ENCODE data around the gene ORAI2. TPM values are rescaled to one million over a fixed set of nuclear protein-coding genes. Genes with fewer than 3 reads are reported as not detected.

Gene ORAI2
- total RNA-seq, 1 donor from 2014 or later = 33.7 TPM

DNA sequence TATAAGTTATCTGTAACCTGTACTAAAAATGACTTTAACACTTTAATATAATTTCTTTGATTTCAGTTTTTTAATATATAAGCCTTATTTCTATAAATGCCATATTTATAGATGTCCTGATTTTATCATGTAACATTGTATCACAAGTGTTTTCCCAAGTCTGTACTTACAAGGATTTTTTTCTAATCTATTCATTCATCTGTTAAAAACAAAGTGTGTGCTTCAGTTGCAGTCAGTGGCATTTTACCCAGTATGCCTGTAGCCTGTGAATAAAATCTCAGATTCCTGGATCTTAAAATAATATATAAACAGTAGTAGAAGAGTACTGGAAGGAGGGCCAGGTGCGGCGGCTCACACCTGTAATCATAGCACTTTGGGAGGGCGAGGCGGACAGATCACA is 19.8 kb upstream of the ORAI2 start:
- no peak for DNase-seq (ENCODE audit: low spot score)

GRCh38 chr7:102415685-102416225 is 17.6 kb upstream of the ORAI2 start:
- no peak for DNase-seq (ENCODE audit: low spot score)

- no peak for DNase-seq (ENCODE audit: low spot score)
Measured at GRCh38 chr7:102416406-102416805, 17.0 kb upstream of the ORAI2 start.

GRCh38 chr7:102417105-102417504 is 16.3 kb upstream of the ORAI2 start:
- DNase-seq (ENCODE audit: low spot score) = no peak

- no peak for DNase-seq (ENCODE audit: low spot score)
Measured at GRCh38 chr7:102418592-102418991, 14.8 kb upstream of the ORAI2 start.

DNA sequence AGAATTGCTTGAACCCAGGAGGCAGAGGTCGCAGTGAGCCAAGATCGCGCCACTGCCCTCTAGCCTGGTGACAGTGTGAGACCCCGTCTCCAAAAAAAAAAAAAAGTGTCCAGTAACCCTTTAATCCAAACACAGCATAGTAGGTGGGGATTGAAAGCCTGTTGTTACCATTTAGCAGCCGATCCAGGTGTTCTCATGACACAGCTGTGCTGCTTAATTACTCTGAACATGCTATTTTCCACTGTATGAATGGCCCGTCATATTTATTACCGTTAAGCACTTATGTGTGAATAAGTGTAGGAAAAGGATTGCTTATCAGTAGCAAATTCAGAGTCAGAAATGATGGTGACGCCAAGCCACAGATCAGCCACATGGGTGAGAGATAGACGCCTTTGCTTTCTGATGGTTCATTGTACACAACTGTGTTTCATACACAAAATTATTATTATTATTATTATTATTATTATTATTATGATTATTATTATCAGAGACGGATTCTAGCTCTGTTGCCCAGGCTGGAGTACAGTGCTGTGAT is 11.6 kb upstream of the ORAI2 start:
- no peak for DNase-seq (ENCODE audit: low spot score)

- DNase-seq (ENCODE audit: low spot score) = no peak
Measured at GRCh38 chr7:102424129-102424551, 9.2 kb upstream of the ORAI2 start.

DNA sequence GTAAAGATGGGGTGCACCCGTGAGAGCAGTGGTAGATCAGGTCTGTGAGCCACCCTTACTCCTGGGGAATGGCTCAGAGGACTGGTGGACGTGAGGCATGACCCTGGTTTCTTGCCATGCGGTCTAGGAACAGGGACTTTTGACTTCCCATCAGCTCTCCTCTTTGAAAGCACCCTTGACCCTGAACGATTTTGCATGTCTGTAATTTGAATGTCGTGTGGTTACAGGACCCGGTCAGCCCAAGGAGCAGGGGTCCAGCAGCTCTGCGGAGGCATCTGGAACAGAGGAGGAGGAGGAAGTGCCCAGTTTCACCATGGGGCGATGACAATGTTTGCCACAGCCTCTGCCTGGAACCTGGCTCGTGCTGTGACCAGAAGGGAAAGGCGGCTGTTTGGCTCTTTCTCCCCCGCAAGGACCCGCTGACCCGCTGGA is 8.6 kb upstream of the ORAI2 start:
- DNase-seq (ENCODE audit: low spot score) = no peak

DNA sequence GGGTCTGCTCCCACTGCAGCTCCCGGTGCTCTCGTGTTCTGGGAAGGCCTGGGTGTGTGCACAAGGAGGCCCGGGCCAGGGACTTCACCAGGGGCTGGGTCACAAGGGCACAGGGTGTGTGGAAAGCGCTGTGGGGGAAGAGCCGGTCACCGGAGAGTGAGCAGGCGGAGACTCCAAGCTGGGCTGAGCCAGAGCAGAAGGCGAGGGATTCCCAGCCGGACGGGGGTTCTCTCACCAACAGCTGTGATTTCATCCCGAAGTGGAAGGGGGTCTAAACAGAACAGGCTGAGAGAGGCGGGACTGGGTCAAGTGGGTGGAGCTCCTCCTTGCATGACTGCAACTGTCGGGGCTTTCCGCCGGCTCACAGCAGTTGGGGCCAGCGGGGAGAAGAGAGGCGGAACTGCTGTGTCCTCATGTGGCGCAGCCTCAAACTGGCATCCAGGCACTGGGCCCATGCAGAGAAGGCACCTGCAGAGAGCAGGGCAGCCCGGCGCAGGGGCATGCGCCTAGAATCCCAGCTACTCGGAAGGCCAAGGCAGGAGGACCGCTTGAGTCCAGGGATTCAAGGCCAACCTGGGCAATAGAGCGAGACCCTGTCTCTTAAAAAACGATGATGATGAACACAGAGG is 7.6 kb upstream of the ORAI2 start:
- DNase-seq (ENCODE audit: low spot score) = no peak

DNA sequence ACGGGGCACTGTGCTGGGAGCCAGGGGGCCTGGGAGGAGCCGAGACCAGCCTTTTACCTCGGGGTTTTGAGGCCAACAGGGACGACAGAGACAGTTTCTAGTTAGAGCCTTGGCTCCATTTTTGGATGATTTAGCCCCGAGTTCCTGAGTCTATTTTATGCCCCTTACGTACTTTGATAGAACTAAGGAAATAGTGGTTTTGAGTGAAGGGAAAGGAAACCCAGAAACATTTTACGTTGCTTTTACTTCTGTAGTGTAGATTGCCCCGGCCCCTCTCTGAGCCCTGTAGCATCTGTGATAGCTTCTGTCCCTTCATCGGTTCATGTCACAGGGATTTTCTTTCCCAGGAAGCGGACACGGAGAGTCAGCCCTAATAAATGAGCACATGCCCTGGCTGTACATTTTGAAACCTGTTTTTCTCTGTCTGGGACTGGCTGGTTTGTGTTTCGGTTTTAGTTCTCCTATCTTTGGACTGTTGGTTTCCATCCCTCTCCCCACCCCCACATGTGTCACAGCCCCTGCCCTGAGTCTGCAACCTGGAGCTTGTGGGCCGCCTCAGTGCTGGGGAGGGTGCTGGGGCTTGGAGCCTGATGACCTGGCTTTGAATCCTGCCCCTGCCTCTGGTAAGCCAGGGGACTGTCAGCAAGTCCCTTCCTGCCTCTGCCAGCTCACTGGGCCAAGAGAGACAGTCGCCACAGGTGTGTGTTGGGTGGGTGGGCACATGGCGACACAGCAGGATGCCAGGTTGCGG is 6.9 kb upstream of the ORAI2 start:
- no peak for DNase-seq (ENCODE audit: low spot score)

DNA sequence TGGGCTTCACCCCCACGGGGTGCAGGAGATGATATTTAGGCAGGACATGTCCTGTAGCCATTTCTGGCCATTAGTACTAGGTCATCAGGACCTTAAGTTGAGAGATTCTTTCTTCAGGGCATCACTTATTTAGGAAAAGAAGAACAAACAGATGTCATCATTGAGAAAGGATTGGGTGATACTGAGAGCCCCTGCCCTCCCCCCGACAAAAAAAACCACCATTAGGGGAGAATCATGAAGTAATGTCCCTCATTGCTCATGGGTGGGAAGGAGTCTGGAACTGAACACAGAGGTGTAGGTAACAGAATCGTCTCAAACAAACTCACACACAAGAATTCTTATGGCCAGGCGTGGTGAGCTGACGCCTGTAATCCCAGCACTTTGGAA is 6.4 kb upstream of the ORAI2 start:
- DNase-seq (ENCODE audit: low spot score) = no peak

DNA sequence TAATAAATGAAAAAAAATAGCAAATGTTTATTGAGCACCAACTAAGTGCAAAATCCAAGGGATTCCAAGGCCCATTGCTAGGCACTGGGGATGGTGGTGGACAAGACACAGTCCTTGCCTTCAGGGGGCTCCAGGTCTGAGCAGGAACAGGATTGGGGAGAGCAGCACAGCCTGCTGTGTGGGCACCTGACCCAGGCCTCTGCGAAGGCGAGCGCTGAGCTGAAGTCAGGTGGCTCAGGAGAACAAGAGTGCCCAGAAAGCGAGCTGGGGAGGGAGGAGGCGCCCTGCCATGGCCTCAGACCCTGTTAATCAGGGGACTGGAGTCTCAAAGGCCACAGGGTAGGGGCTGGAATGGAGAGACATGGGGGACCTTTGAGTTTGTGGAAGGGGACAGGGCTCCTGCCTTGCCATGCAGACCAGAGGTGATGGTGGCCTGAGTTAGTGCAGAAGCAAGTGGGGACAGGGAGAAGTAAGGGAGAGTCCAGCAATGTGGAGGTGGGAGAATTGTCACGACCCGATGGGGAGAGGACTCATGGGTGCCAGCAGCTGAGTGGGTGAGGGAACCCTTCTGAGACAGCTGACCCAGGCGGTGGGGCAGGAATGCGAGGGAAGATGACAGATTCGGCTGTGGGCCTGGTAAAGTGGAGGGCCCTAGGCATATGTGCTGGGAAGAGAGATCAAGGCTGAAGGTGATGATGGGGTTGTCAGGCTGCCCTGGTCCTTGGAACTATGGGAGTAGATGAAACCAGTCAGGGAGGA is 4.1 kb upstream of the ORAI2 start:
- no peak for DNase-seq (ENCODE audit: low spot score)

GRCh38 chr7:102431617-102432298 is 1.6 kb upstream of the ORAI2 start:
- DNase-seq (ENCODE audit: low spot score) = no peak

GRCh38 chr7:102432442-102433218 is 745 bp upstream of the ORAI2 start:
- no peak for DNase-seq (ENCODE audit: low spot score)

DNA sequence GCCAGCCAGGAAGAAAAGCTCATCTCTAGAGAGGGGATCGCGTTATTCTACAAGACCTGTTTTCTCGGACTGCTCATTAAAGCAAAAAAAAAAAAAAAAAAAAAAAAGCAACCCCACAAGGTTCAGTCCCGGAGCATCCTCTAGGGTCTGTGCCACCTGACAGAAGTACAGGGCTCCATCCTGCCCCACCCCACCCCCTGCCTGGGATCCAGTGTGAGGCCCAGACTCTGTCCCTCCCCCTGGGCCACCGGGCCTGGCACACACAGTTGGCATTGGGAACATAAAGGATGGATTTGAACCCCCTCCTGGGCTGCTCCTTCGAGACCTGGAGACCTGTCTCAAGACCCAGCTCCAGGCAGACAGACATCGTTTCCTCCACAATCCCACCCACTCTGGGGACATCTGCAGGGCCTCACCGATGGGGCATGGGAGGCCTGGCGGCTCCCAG is 688 bp downstream of the ORAI2 start:
- DNase-seq (ENCODE audit: low spot score) = no peak

DNA sequence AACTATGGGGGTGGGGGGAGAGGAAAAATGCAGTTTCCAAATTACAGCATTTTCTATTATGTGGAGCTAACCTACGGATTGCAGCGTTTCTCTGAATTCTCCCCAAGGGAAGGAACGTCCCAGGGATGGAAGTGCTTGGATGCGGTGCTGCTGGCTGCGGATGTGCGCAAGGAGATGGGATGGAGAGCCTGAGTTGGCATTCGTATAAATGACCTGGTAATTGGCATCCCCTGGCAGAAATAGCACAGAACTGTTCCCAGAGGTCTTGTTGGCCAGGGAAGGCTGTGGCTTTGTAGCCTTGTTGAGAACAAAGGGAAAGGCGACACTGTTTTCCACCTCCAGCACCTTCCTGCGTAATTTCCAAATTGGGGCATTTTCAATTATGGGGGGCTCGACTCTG is 2.7 kb downstream of the ORAI2 start:
- no peak for DNase-seq (ENCODE audit: low spot score)

- DNase-seq (ENCODE audit: low spot score) = no peak
Measured at GRCh38 chr7:102439963-102440795, 6.8 kb downstream of the ORAI2 start.

GRCh38 chr7:102444961-102445673 is 11.7 kb downstream of the ORAI2 start:
- no peak for DNase-seq (ENCODE audit: low spot score)

DNA sequence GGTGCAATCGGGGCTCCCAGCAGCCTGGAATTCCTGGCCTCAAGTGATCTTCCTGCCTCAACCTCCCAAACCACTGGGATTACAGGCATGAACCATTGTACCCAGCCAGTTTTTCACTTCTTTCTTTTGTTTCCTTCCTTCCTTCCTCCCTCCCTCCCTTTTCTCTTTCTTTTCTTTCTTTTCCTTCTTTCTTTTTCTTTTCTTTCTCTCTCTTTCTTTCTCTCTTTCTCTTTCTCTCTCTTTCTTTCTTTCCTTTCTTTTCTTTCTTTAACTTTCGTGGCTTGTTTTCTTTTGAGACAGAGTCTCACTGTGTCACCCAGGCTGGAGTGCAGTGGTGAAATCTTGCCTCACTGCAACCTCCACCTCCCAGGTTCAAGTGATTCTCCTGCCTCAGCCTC is 12.3 kb downstream of the ORAI2 start:
- DNase-seq (ENCODE audit: low spot score) = no peak
